Fibroblast of lung (primary cell): ENCODE results near the gene BTBD9. TPM values are rescaled to one million over a fixed set of nuclear protein-coding genes. Genes with fewer than 3 reads are reported as not detected.

Source experiments
- DNase-seq, 2 donors: peaks; one replicate each; pipeline versions ENCODE4 v3.0.0 to v3.0.0-alpha.2; 2010; ENCODE audit warnings: low read depth in 2 of 2
- H2AFZ ChIP-seq: 2 replicates; pipeline ENCODE4 v1.5.1; 2012; ENCODE audit warnings: low read length, control low read depth, inconsistent platforms
- H3K27ac ChIP-seq: 2 replicates; pipeline ENCODE4 v1.5.1; 2011; ENCODE audit warnings: low read length, control low read depth; ENCODE audit not compliant: insufficient read depth
- H3K27me3 ChIP-seq: 2 replicates; pipeline ENCODE4 v1.5.1; 2011; ENCODE audit warnings: mild to moderate bottlenecking, low read length; ENCODE audit not compliant: control insufficient read depth, insufficient read depth
- H3K36me3 ChIP-seq: 2 replicates; pipeline ENCODE4 v1.5.1; 2011; ENCODE audit warnings: low read length; ENCODE audit not compliant: control insufficient read depth, insufficient read depth
- H3K4me1 ChIP-seq: 2 replicates; pipeline ENCODE4 v1.5.1; 2011; ENCODE audit warnings: low read length; ENCODE audit not compliant: control insufficient read depth, insufficient read depth; ENCODE audit errors: extremely low read depth
- H3K4me2 ChIP-seq: 2 replicates; pipeline ENCODE4 v1.5.1; 2011; ENCODE audit warnings: low read length, control low read depth; ENCODE audit not compliant: insufficient read depth; ENCODE audit errors: extremely low read depth
- H3K4me3 ChIP-seq, 4 experiments: fragments of 200-600 bp in 1 of 4; sonication (generic) in 1 of 4; replicated peaks in 1 of 4; 2 replicates each; pipeline ENCODE4 v1.5.1; 2011 to 2016; ENCODE audit warnings: low read length in 4 of 4, low read depth in 3 of 4, mild to moderate bottlenecking in 3 of 4, control low read depth in 2 of 4, inconsistent platforms in 1 of 4, mixed read lengths in 1 of 4; ENCODE audit not compliant: insufficient read depth in 1 of 4; ENCODE audit errors: control extremely low read depth in 1 of 4
- H3K79me2 ChIP-seq: 2 replicates; pipeline ENCODE4 v1.5.1; 2012; ENCODE audit warnings: mild to moderate bottlenecking, low read length, inconsistent platforms; ENCODE audit not compliant: control insufficient read depth, insufficient read depth
- H3K9ac ChIP-seq: 2 replicates; pipeline ENCODE4 v1.5.1; 2011; ENCODE audit warnings: mild to moderate bottlenecking, low read length, control low read depth; ENCODE audit not compliant: insufficient read depth
- H3K9me3 ChIP-seq: 2 replicates; pipeline ENCODE4 v1.5.1; 2012; ENCODE audit warnings: low read depth, low read length; ENCODE audit not compliant: control insufficient read depth, insufficient read depth
- H4K20me1 ChIP-seq: 2 replicates; pipeline ENCODE4 v1.5.1; 2011; ENCODE audit warnings: low read length; ENCODE audit not compliant: control insufficient read depth, insufficient read depth; ENCODE audit errors: extremely low read depth
- CTCF ChIP-seq, 2 donors: IDR thresholded peaks in 1 of 2; conservative IDR thresholded peaks in 1 of 2; 1 replicate in 1 of 2; 2 replicates in 1 of 2; pipeline ENCODE4 v1.5.1; 2011 to 2012; ENCODE audit warnings: low read length in 2 of 2, control low read depth in 1 of 2, inconsistent platforms in 1 of 2, low read depth in 1 of 2, mild to moderate bottlenecking in 1 of 2
- EZH2 ChIP-seq: IDR thresholded peaks from 2 replicates; pipeline ENCODE4 v1.5.1; 2012; ENCODE audit warnings: low read length, control low read depth, mild to moderate bottlenecking; ENCODE audit errors: missing control alignments
- polyA plus RNA-seq, 2 donors: library from polyadenylated mRNA; depleted of rRNA in 1 of 2; stranded (reverse) in 1 of 2; unstranded in 1 of 2; fragments of >200 nt; gene quantifications; 2 replicates each; pipeline ENCODE4 v1.2.1, GENCODE V29; 2011 to 2012; ENCODE audit warnings: missing spikeins in 1 of 2
- total RNA-seq: library from RNA; depleted of rRNA; stranded (reverse); fragments of >200 nt; gene quantifications from 2 replicates; pipeline ENCODE4 v1.2.1, GENCODE V29; 2014

BTBD9 gene
- total and polyA plus RNA-seq, 2 donors (not counting 1 experiment from before 2014, with no cell fraction given): 7.7 to 13.4 TPM

GRCh38 chr6:38487423-38487822, 152.3 kb downstream of the BTBD9 start:
- H3K9ac ChIP-seq: no peak overlapping the region
- DNase-seq: no peak
- no peak overlapping the region for H3K4me3 ChIP-seq
- no peaks in the 10 kb centered on the region for H3K79me2 ChIP-seq
- no peaks in the 10 kb centered on the region for H4K20me1 ChIP-seq
- H3K4me2 ChIP-seq: no peak overlapping the region
- no peaks in the 10 kb centered on the region for H3K4me1 ChIP-seq
- no peaks in the 10 kb centered on the region for H3K36me3 ChIP-seq
- TF ChIP-seq CTCF (conservative IDR thresholded peaks at IDR 0.05 in 1 of 2, IDR thresholded peaks at IDR 0.05 in 1 of 2; ENCODE audit: low read depth in 1 of 2, low read length in 2 of 2) (no peak), EZH2 (no peak)
- H2AFZ ChIP-seq: no peak overlapping the region
- no peaks in the 10 kb centered on the region for H3K27me3 ChIP-seq
- no peaks in the 10 kb centered on the region for H3K9me3 ChIP-seq
- H3K27ac ChIP-seq: no peak overlapping the region

- Histone ChIP-seq H2AFZ (no peak overlapping the region), H3K4me1 (no peaks in the 10 kb centered on the region), H3K9me3 (no peaks in the 10 kb centered on the region), H3K4me3 (no peak overlapping the region), H4K20me1 (no peaks in the 10 kb centered on the region), H3K27ac (no peak overlapping the region), H3K9ac (no peak overlapping the region), H3K79me2 (no peaks in the 10 kb centered on the region), H3K36me3 (no peaks in the 10 kb centered on the region), H3K4me2 (no peak overlapping the region), H3K27me3 (no peaks in the 10 kb centered on the region)
- TF ChIP-seq CTCF (conservative IDR thresholded peaks at IDR 0.05 in 1 of 2, IDR thresholded peaks at IDR 0.05 in 1 of 2; ENCODE audit: low read depth in 1 of 2, low read length in 2 of 2): no peak
- no peak for TF ChIP-seq EZH2
- no peak for DNase-seq
Observed at GRCh38 chr6:38485488-38485887, 154.2 kb downstream of the BTBD9 start.

- Histone ChIP-seq H3K27me3 (no peaks in the 10 kb centered on the region), H4K20me1 (no peaks in the 10 kb centered on the region), H3K4me2 (no peak overlapping the region), H3K9ac (no peak overlapping the region), H3K36me3 (no peaks in the 10 kb centered on the region), H3K27ac (no peak overlapping the region), H3K9me3 (no peaks in the 10 kb centered on the region), H2AFZ (no peak overlapping the region), H3K79me2 (no peaks in the 10 kb centered on the region), H3K4me1 (no peaks in the 10 kb centered on the region), H3K4me3 (no peak overlapping the region)
- TF ChIP-seq CTCF (conservative IDR thresholded peaks at IDR 0.05 in 1 of 2, IDR thresholded peaks at IDR 0.05 in 1 of 2; ENCODE audit: low read depth in 1 of 2, low read length in 2 of 2) (no peak), EZH2 (no peak)
- DNase-seq: no peak
Observed at GRCh38 chr6:38484656-38485055, 155.1 kb downstream of the BTBD9 start.
